IMR-90 (cell line): Measurements from ENCODE around the gene VSIR. TPM values are rescaled to one million over a fixed set of nuclear protein-coding genes. Genes with fewer than 3 reads are reported as not detected.
A peak's percentile ranks its signal among the peaks of the same experiment; 100 is the strongest.

Experiments
- ATAC-seq: fragments of 200-7000 bp; cut with Tn5 transposase; 2 replicates; pipeline ENCODE4 v1.9.1; 2020; ENCODE audit warnings: low read depth, mild to moderate bottlenecking, moderate library complexity
- BruUV-seq: library from RNA; stranded (reverse); fragments of 400-500 nt; replicated peaks from 2 replicates; lab custom pipeline; 2021; lab: Mats Ljungman, UMichigan
- CTCF ChIA-PET: fragments of 300-600 bp; formaldehyde crosslinking; extraction: SDS; loops from one replicate; lab custom pipeline; 2021; ENCODE audit warnings: antibody characterized with exemption; lab: Yijun Ruan, JAX
- POLR2A ChIA-PET: fragments of 300-600 bp; sonication (Branson Sonifier 250); formaldehyde crosslinking; loops from one replicate; lab custom pipeline; 2022; ENCODE audit warnings: antibody characterized with exemption; ENCODE audit not compliant: unreplicated experiment; lab: Charles Lee
- DNase-seq: peaks from one replicate; pipeline ENCODE4 v3.0.0; 2013
- H2AFZ ChIP-seq: replicated peaks from 2 replicates; pipeline ENCODE3; 2013; ENCODE audit warnings: low read length, mild to moderate bottlenecking; ENCODE audit not compliant: poor library complexity
- H2AK5ac ChIP-seq: 2 replicates; pipeline ENCODE4 v1.6.1; 2013; ENCODE audit warnings: low read depth, low read length, inconsistent platforms
- H2AK9ac ChIP-seq: replicated peaks from 2 replicates; pipeline ENCODE3; 2013; ENCODE audit warnings: mild to moderate bottlenecking, low read depth, low read length, moderate library complexity; ENCODE audit not compliant: poor library complexity
- H2BK120ac ChIP-seq: 2 replicates; pipeline ENCODE4 v1.6.1; 2013; ENCODE audit warnings: low read depth, low read length, inconsistent platforms
- H2BK15ac ChIP-seq: 3 replicates; pipeline ENCODE4 v1.6.1; 2013; ENCODE audit warnings: low read depth, low read length, inconsistent platforms
- H2BK20ac ChIP-seq: 2 replicates; pipeline ENCODE4 v1.6.1; 2013; ENCODE audit warnings: low read depth, mild to moderate bottlenecking, inconsistent platforms, low read length, moderate library complexity
- H2BK5ac ChIP-seq: 2 replicates; pipeline ENCODE4 v1.6.1; 2013; ENCODE audit warnings: mild to moderate bottlenecking, low read depth, low read length, inconsistent platforms; ENCODE audit not compliant: poor library complexity, severe bottlenecking
- H3K14ac ChIP-seq: replicated peaks from 2 replicates; pipeline ENCODE4 v1.6.1; 2013; ENCODE audit warnings: low read depth, low read length, inconsistent platforms
- H3K18ac ChIP-seq: 2 replicates; pipeline ENCODE4 v1.6.1; 2013; ENCODE audit warnings: low read depth, low read length, control low read depth
- H3K23ac ChIP-seq: 2 replicates; pipeline ENCODE4 v1.6.1; 2013; ENCODE audit warnings: low read depth, low read length, inconsistent platforms
- H3K27ac ChIP-seq: 2 replicates; pipeline ENCODE4 v1.5.1; 2013; ENCODE audit warnings: mild to moderate bottlenecking, control low read depth, low read length; ENCODE audit not compliant: insufficient read depth
- H3K27me3 ChIP-seq: 2 replicates; pipeline ENCODE4 v1.6.1; 2013; ENCODE audit warnings: low read length; ENCODE audit not compliant: control insufficient read depth, insufficient read depth
- H3K36me3 ChIP-seq: 2 replicates; pipeline ENCODE4 v1.6.1; 2013; ENCODE audit warnings: low read length, mixed read lengths; ENCODE audit not compliant: control insufficient read depth, insufficient read depth
- H3K4ac ChIP-seq: 2 replicates; pipeline ENCODE4 v1.6.1; 2013; ENCODE audit warnings: low read depth, low read length, inconsistent platforms
- H3K4me1 ChIP-seq: 2 replicates; pipeline ENCODE4 v1.6.1; 2013; ENCODE audit warnings: low read length, mixed read lengths; ENCODE audit not compliant: control insufficient read depth, insufficient read depth
- H3K4me2 ChIP-seq: 2 replicates; pipeline ENCODE4 v1.6.1; 2013; ENCODE audit warnings: low read depth, mild to moderate bottlenecking, control low read depth, low read length, moderate library complexity
- H3K4me3 ChIP-seq: 2 replicates; pipeline ENCODE4 v1.5.1; 2013; ENCODE audit warnings: low read depth, mild to moderate bottlenecking, control low read depth, low read length, moderate library complexity; ENCODE audit not compliant: insufficient read depth
- H3K56ac ChIP-seq: 2 replicates; pipeline ENCODE4 v1.6.1; 2013; ENCODE audit warnings: low read length, inconsistent platforms; ENCODE audit not compliant: insufficient read depth; ENCODE audit errors: extremely low read depth
- H3K79me1 ChIP-seq, 2 experiments: 2 replicates each; pipeline ENCODE4 v1.6.1; 2013; ENCODE audit warnings: low read length in 2 of 2, inconsistent platforms in 1 of 2, low read depth in 1 of 2
- H3K9ac ChIP-seq: 2 replicates; pipeline ENCODE4 v1.6.1; 2013; ENCODE audit warnings: low read depth, low read length, control low read depth
- H3K9me1 ChIP-seq: 2 replicates; pipeline ENCODE4 v1.6.1; 2013; ENCODE audit warnings: low read length, inconsistent platforms; ENCODE audit not compliant: insufficient read depth
- H3K9me3 ChIP-seq: 2 replicates; pipeline ENCODE4 v1.6.1; 2013; ENCODE audit warnings: low read length; ENCODE audit not compliant: control insufficient read depth, insufficient read depth
- H4K20me1 ChIP-seq: 2 replicates; pipeline ENCODE4 v1.6.1; 2013; ENCODE audit warnings: low read length, inconsistent platforms; ENCODE audit not compliant: insufficient read depth
- H4K5ac ChIP-seq: 2 replicates; pipeline ENCODE4 v1.6.1; 2013; ENCODE audit warnings: mild to moderate bottlenecking, low read depth, low read length, control low read depth
- H4K8ac ChIP-seq, 2 experiments: 2 replicates each; pipeline ENCODE4 v1.6.1; 2013; ENCODE audit warnings: low read depth in 2 of 2, low read length in 2 of 2, control low read depth in 1 of 2, inconsistent platforms in 1 of 2
- H4K91ac ChIP-seq: 2 replicates; pipeline ENCODE4 v1.6.1; 2013; ENCODE audit warnings: low read depth, low read length, inconsistent platforms; ENCODE audit not compliant: insufficient read depth
- BHLHE40 ChIP-seq: fragments of 150-350 bp; IDR thresholded peaks from 2 replicates; pipeline ENCODE4 v1.6.1; 2016; ENCODE audit warnings: mild to moderate bottlenecking, low read depth, low read length
- WGBS, 2 experiments: methylation state at CpG; one replicate each; pipeline versions ENCODE4 v1.1.5 to v1.1.7; 2013; ENCODE audit warnings: missing lambda C conversion rate in 2 of 2; ENCODE audit not compliant: insufficient read length in 1 of 2; ENCODE audit errors: extremely low coverage in 2 of 2; 5-methylcytosine and 5-hydroxymethylcytosine counted together
- dilution Hi-C: fragments of 300-500 bp; cut with HindIII; formaldehyde crosslinking; loops from one replicate; pipeline ENCODE4 v1.14.3; 2018; ENCODE audit warnings: low sequenced_read_pairs; ENCODE audit not compliant: unreplicated experiment
- in situ Hi-C: fragments of 300-500 bp; cut with MboI; formaldehyde crosslinking; loops from 3 replicates; pipeline ENCODE4 v1.14.3; 2019; ENCODE audit warnings: low sequenced_read_pairs, inconsistent platforms, mixed read lengths
- intact Hi-C: fragments of 100-400 bp; cut with micrococcal nuclease; formaldehyde crosslinking; loops from 2 replicates; pipeline ENCODE4 v1.10.0; 2022
- polyA plus RNA-seq, 3 experiments: library from polyadenylated mRNA; depleted of rRNA; stranded (reverse); fragments of >200 nt; gene quantifications; 2 replicates each; pipeline ENCODE4 v1.2.3, GENCODE V29; 2012; ENCODE audit warnings: low replicate concordance in 1 of 3
- total RNA-seq: library from RNA; depleted of rRNA; stranded (reverse); fragments of >200 nt; gene quantifications from 2 replicates; pipeline ENCODE4 v1.2.3, GENCODE V29; 2012

Gene VSIR
- total and polyA plus RNA-seq, 2 of the 4 experiments (the other 2 are of a cell fraction), result 5.0 to 23.8 TPM

DNA sequence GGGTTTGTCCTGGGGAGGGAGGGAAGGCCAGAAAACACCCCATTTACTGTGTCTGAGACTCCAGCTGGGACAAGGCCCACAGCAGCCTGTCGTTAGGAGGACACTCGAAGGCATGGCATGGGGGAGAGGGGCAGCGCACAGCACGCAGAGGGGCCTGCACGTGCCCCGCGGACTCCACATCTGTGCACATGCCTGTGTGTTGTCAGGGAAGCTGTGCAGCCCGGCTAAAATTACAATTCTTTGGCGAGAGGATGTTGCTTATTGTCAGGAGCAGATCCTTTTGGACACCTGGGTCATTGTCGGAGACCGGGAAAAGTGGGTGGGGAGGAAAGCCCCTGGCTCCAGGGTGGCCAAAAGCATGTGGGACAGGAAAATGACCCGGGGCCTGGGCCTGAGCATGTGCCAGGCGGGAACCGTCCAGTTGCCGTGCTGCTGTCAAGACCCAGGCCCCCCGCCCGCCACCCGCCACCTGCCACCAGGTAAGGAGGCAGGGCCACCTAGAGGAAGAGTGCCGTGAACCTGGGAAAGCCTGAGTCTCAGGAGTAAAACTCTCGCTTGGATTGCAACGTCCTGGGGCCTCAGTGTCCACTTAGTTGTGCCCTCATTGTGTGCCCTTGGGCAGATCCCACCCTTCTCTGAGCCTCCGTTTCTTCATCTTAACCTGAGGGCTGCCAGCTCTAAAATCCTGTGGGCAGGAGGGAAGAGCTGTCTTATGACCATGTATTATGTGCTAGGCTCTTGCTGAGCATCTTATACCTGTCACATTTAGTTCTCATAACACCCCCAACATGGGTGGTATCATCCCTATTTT, 7.2 kb downstream of the VSIR start:
- in situ Hi-C loops, result no loop called here

More for the DNA sequence above, 7.2 kb downstream of the VSIR start:
- Histone ChIP-seq H2AFZ (peak overlapping the region; percentile 10), H3K27ac (peak overlapping the region; percentile 63), H3K14ac (peak overlapping the region; percentile 70), H4K5ac (peak overlapping the region; percentile 61), H4K20me1 (no peaks in the 10 kb centered on the region), H2BK120ac (peak overlapping the region; percentile 96), H3K36me3 (peaks cover 5% of the 10 kb centered on the region; the same call in 1 of the 2 replicates), H2AK9ac (peak overlapping the region; percentile 71), H3K18ac (peak overlapping the region; percentile 84), H4K91ac (peak overlapping the region; percentile 95), H3K27me3 (no peaks in the 10 kb centered on the region), H3K9ac (0 out of 2 replicates have a peak overlapping the region, but pooled peaks have one; percentile 9), H2BK15ac (peak overlapping the region; percentile 65), H3K4me1 (peaks cover 56% of the 10 kb centered on the region), H3K4me3 (no peak overlapping the region), H3K9me1 (peaks cover 35% of the 10 kb centered on the region), H3K23ac (peak overlapping the region; percentile 33), H3K9me3 (no peaks in the 10 kb centered on the region), H3K4me2 (no peak overlapping the region), H3K4ac (peak overlapping the region; percentile 95), H2BK20ac (peak overlapping the region; percentile 94), H3K79me1 (peaks cover 6 to 18% of the 10 kb centered on the region in 2 experiments; a peak in 3 of 4 replicates), H3K56ac (peak overlapping the region; percentile 36; the same call in 1 of the 2 replicates), H2BK5ac (peak overlapping the region; percentile 67), H4K8ac (peak overlapping the region; percentile 38 to 85; a peak in 3 of 4 replicates), H2AK5ac (peak overlapping the region; percentile 93)
- intact Hi-C loops, result loop anchor here (2.0 to 5.0 kb wide), 2 partner anchors 37 to 54 kb away; no protein-coding TSS in a partner anchor
- 94% methylated on average over 12 of the region's 22 CpGs; no CpG with 5 or more reads in 1 of the 2 experiments for WGBS, 2 experiments
- ATAC-seq (no peak), DNase-seq (no peak)
- TF ChIP-seq BHLHE40, result no peak
- ChIA-PET CTCF (interaction anchor here (0.9 kb wide), 1 partner anchor 13 kb away, joined by 3 read pairs; no protein-coding TSS in a partner anchor), POLR2A (interaction anchor here (0.7 to 1.0 kb wide), 2 partner anchors 8 to 84 kb away, joined by 3 read pairs; no protein-coding TSS in a partner anchor)
- dilution Hi-C loops, result no loop called here
- no TSS peak for BruUV-seq
